DND-41 (cell line): ENCODE results near the gene TIMM29.

Experiments
- EZH2 ChIP-seq: IDR thresholded peaks from 3 replicates; pipeline ENCODE4 v1.6.1; 2012; ENCODE audit warnings: borderline replicate concordance, low read depth, mild to moderate bottlenecking, moderate library complexity, low read length, inconsistent platforms; ENCODE audit not compliant: severe bottlenecking
- TF ChIP-seq, protein P1 (sequence below): IDR thresholded peaks from 2 replicates; pipeline ENCODE4 v1.5.1; 2012; ENCODE audit warnings: borderline replicate concordance, low read length, moderate library complexity, mild to moderate bottlenecking; ENCODE audit not compliant: poor library complexity, severe bottlenecking; ENCODE audit errors: extremely low read depth

DNA sequence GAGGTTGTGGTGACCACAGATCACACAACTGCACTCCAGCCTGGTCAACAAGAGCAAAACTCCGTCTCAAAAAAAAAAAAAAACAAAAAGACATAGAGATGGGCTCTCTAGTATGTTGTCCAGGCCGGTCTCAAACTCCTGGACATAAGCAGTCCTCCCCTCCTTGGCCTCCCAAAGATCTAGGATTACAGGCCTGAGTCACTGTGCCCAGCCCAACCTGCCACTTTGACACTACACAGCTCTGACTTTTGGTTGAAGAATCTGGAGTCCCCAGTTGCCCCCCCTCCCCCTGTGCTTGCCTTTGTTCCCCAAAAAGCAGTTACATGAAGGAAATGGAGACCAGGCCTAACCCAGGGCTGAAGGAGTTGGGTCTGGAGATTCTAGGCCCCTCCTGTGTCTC lies 44.3 kb upstream of the TIMM29 start:
- no peak for TF ChIP-seq EZH2
- TF ChIP-seq, protein P1, sequence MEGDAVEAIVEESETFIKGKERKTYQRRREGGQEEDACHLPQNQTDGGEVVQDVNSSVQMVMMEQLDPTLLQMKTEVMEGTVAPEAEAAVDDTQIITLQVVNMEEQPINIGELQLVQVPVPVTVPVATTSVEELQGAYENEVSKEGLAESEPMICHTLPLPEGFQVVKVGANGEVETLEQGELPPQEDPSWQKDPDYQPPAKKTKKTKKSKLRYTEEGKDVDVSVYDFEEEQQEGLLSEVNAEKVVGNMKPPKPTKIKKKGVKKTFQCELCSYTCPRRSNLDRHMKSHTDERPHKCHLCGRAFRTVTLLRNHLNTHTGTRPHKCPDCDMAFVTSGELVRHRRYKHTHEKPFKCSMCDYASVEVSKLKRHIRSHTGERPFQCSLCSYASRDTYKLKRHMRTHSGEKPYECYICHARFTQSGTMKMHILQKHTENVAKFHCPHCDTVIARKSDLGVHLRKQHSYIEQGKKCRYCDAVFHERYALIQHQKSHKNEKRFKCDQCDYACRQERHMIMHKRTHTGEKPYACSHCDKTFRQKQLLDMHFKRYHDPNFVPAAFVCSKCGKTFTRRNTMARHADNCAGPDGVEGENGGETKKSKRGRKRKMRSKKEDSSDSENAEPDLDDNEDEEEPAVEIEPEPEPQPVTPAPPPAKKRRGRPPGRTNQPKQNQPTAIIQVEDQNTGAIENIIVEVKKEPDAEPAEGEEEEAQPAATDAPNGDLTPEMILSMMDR = no peak
